IMR-90 (cell line): ENCODE results near the gene MMP3. TPM values are rescaled to one million over a fixed set of nuclear protein-coding genes. Genes with fewer than 3 reads are reported as not detected.

Experiments
- ATAC-seq: fragments of 200-7000 bp; cut with Tn5 transposase; 2 replicates; pipeline ENCODE4 v1.9.1; 2020; ENCODE audit warnings: low read depth, mild to moderate bottlenecking, moderate library complexity
- BruUV-seq: library from RNA; stranded (reverse); fragments of 400-500 nt; replicated peaks from 2 replicates; lab custom pipeline; 2021; lab: Mats Ljungman, UMichigan
- CTCF ChIA-PET: fragments of 300-600 bp; formaldehyde crosslinking; extraction: SDS; loops from one replicate; lab custom pipeline; 2021; ENCODE audit warnings: antibody characterized with exemption; lab: Yijun Ruan, JAX
- POLR2A ChIA-PET: fragments of 300-600 bp; sonication (Branson Sonifier 250); formaldehyde crosslinking; loops from one replicate; lab custom pipeline; 2022; ENCODE audit warnings: antibody characterized with exemption; ENCODE audit not compliant: unreplicated experiment; lab: Charles Lee
- DNase-seq: peaks from one replicate; pipeline ENCODE4 v3.0.0; 2013
- H2AFZ ChIP-seq: replicated peaks from 2 replicates; pipeline ENCODE3; 2013; ENCODE audit warnings: low read length, mild to moderate bottlenecking; ENCODE audit not compliant: poor library complexity
- H2AK5ac ChIP-seq: 2 replicates; pipeline ENCODE4 v1.6.1; 2013; ENCODE audit warnings: low read depth, low read length, inconsistent platforms
- H2AK9ac ChIP-seq: replicated peaks from 2 replicates; pipeline ENCODE3; 2013; ENCODE audit warnings: mild to moderate bottlenecking, low read depth, low read length, moderate library complexity; ENCODE audit not compliant: poor library complexity
- H2BK120ac ChIP-seq: 2 replicates; pipeline ENCODE4 v1.6.1; 2013; ENCODE audit warnings: low read depth, low read length, inconsistent platforms
- H2BK15ac ChIP-seq: 3 replicates; pipeline ENCODE4 v1.6.1; 2013; ENCODE audit warnings: low read depth, low read length, inconsistent platforms
- H2BK20ac ChIP-seq: 2 replicates; pipeline ENCODE4 v1.6.1; 2013; ENCODE audit warnings: low read depth, mild to moderate bottlenecking, inconsistent platforms, low read length, moderate library complexity
- H2BK5ac ChIP-seq: 2 replicates; pipeline ENCODE4 v1.6.1; 2013; ENCODE audit warnings: mild to moderate bottlenecking, low read depth, low read length, inconsistent platforms; ENCODE audit not compliant: poor library complexity, severe bottlenecking
- H3K14ac ChIP-seq: replicated peaks from 2 replicates; pipeline ENCODE4 v1.6.1; 2013; ENCODE audit warnings: low read depth, low read length, inconsistent platforms
- H3K18ac ChIP-seq: 2 replicates; pipeline ENCODE4 v1.6.1; 2013; ENCODE audit warnings: low read depth, low read length, control low read depth
- H3K23ac ChIP-seq: 2 replicates; pipeline ENCODE4 v1.6.1; 2013; ENCODE audit warnings: low read depth, low read length, inconsistent platforms
- H3K27ac ChIP-seq: 2 replicates; pipeline ENCODE4 v1.5.1; 2013; ENCODE audit warnings: mild to moderate bottlenecking, control low read depth, low read length; ENCODE audit not compliant: insufficient read depth
- H3K27me3 ChIP-seq: 2 replicates; pipeline ENCODE4 v1.6.1; 2013; ENCODE audit warnings: low read length; ENCODE audit not compliant: control insufficient read depth, insufficient read depth
- H3K36me3 ChIP-seq: 2 replicates; pipeline ENCODE4 v1.6.1; 2013; ENCODE audit warnings: low read length, mixed read lengths; ENCODE audit not compliant: control insufficient read depth, insufficient read depth
- H3K4ac ChIP-seq: 2 replicates; pipeline ENCODE4 v1.6.1; 2013; ENCODE audit warnings: low read depth, low read length, inconsistent platforms
- H3K4me1 ChIP-seq: 2 replicates; pipeline ENCODE4 v1.6.1; 2013; ENCODE audit warnings: low read length, mixed read lengths; ENCODE audit not compliant: control insufficient read depth, insufficient read depth
- H3K4me2 ChIP-seq: 2 replicates; pipeline ENCODE4 v1.6.1; 2013; ENCODE audit warnings: low read depth, mild to moderate bottlenecking, control low read depth, low read length, moderate library complexity
- H3K4me3 ChIP-seq: 2 replicates; pipeline ENCODE4 v1.5.1; 2013; ENCODE audit warnings: low read depth, mild to moderate bottlenecking, control low read depth, low read length, moderate library complexity; ENCODE audit not compliant: insufficient read depth
- H3K56ac ChIP-seq: 2 replicates; pipeline ENCODE4 v1.6.1; 2013; ENCODE audit warnings: low read length, inconsistent platforms; ENCODE audit not compliant: insufficient read depth; ENCODE audit errors: extremely low read depth
- H3K79me1 ChIP-seq, 2 experiments: 2 replicates each; pipeline ENCODE4 v1.6.1; 2013; ENCODE audit warnings: low read length in 2 of 2, inconsistent platforms in 1 of 2, low read depth in 1 of 2
- H3K9ac ChIP-seq: 2 replicates; pipeline ENCODE4 v1.6.1; 2013; ENCODE audit warnings: low read depth, low read length, control low read depth
- H3K9me1 ChIP-seq: 2 replicates; pipeline ENCODE4 v1.6.1; 2013; ENCODE audit warnings: low read length, inconsistent platforms; ENCODE audit not compliant: insufficient read depth
- H3K9me3 ChIP-seq: 2 replicates; pipeline ENCODE4 v1.6.1; 2013; ENCODE audit warnings: low read length; ENCODE audit not compliant: control insufficient read depth, insufficient read depth
- H4K20me1 ChIP-seq: 2 replicates; pipeline ENCODE4 v1.6.1; 2013; ENCODE audit warnings: low read length, inconsistent platforms; ENCODE audit not compliant: insufficient read depth
- H4K5ac ChIP-seq: 2 replicates; pipeline ENCODE4 v1.6.1; 2013; ENCODE audit warnings: mild to moderate bottlenecking, low read depth, low read length, control low read depth
- H4K8ac ChIP-seq, 2 experiments: 2 replicates each; pipeline ENCODE4 v1.6.1; 2013; ENCODE audit warnings: low read depth in 2 of 2, low read length in 2 of 2, control low read depth in 1 of 2, inconsistent platforms in 1 of 2
- H4K91ac ChIP-seq: 2 replicates; pipeline ENCODE4 v1.6.1; 2013; ENCODE audit warnings: low read depth, low read length, inconsistent platforms; ENCODE audit not compliant: insufficient read depth
- BHLHE40 ChIP-seq: fragments of 150-350 bp; IDR thresholded peaks from 2 replicates; pipeline ENCODE4 v1.6.1; 2016; ENCODE audit warnings: mild to moderate bottlenecking, low read depth, low read length
- CEBPB ChIP-seq: IDR thresholded peaks from 2 replicates; pipeline ENCODE4 v1.6.1; 2012; ENCODE audit warnings: low read depth, low read length, improper control_type of control experiment
- CHD1 ChIP-seq: IDR thresholded peaks from 2 replicates; pipeline ENCODE4 v1.6.1; 2012; ENCODE audit warnings: low read depth, low read length, improper control_type of control experiment
- FOS ChIP-seq: fragments of 150-350 bp; IDR thresholded peaks from 2 replicates; pipeline ENCODE4 v1.6.1; 2016; ENCODE audit warnings: low read depth, low read length
- MAFK ChIP-seq: IDR thresholded peaks from 2 replicates; pipeline ENCODE4 v1.6.1; 2012; ENCODE audit warnings: low read depth, low read length, improper control_type of control experiment
- MAZ ChIP-seq: IDR thresholded peaks from 2 replicates; pipeline ENCODE4 v1.6.1; 2012; ENCODE audit warnings: low read depth, mild to moderate bottlenecking, low read length, improper control_type of control experiment, moderate library complexity, borderline replicate concordance
- MXI1 ChIP-seq: IDR thresholded peaks from 2 replicates; pipeline ENCODE4 v1.6.1; 2012; ENCODE audit warnings: low read depth, mild to moderate bottlenecking, low read length, moderate library complexity, borderline replicate concordance
- NFE2L2 ChIP-seq: fragments of 150-350 bp; IDR thresholded peaks from 2 replicates; pipeline ENCODE4 v1.6.1; 2016; ENCODE audit warnings: low read depth, mild to moderate bottlenecking, low read length
- POLR2A ChIP-seq: IDR thresholded peaks from 2 replicates; pipeline ENCODE4 v1.6.1; 2012; ENCODE audit warnings: mild to moderate bottlenecking, low read depth, low read length
- RCOR1 ChIP-seq: IDR thresholded peaks from 2 replicates; pipeline ENCODE4 v1.6.1; 2012; ENCODE audit warnings: mild to moderate bottlenecking, low read length, improper control_type of control experiment; ENCODE audit not compliant: insufficient replicate concordance
- RFX5 ChIP-seq: IDR thresholded peaks from 2 replicates; pipeline ENCODE4 v1.8.0; 2012; ENCODE audit warnings: low read depth, mild to moderate bottlenecking, low read length, moderate library complexity
- SMC3 ChIP-seq: fragments of 150-350 bp; IDR thresholded peaks from 2 replicates; pipeline ENCODE4 v1.6.1; 2016; ENCODE audit warnings: low read depth, mild to moderate bottlenecking, antibody characterized with exemption, low read length, moderate library complexity
- USF2 ChIP-seq: fragments of 150-350 bp; IDR thresholded peaks from 2 replicates; pipeline ENCODE4 v1.6.1; 2017; ENCODE audit warnings: mild to moderate bottlenecking, antibody characterized with exemption, low read length, low read depth
- WGBS, 2 experiments: methylation state at CpG; one replicate each; pipeline versions ENCODE4 v1.1.5 to v1.1.7; 2013; ENCODE audit warnings: missing lambda C conversion rate in 2 of 2; ENCODE audit not compliant: insufficient read length in 1 of 2; ENCODE audit errors: extremely low coverage in 2 of 2; 5-methylcytosine and 5-hydroxymethylcytosine counted together
- dilution Hi-C: fragments of 300-500 bp; cut with HindIII; formaldehyde crosslinking; loops from one replicate; pipeline ENCODE4 v1.14.3; 2018; ENCODE audit warnings: low sequenced_read_pairs; ENCODE audit not compliant: unreplicated experiment
- in situ Hi-C: fragments of 300-500 bp; cut with MboI; formaldehyde crosslinking; loops from 3 replicates; pipeline ENCODE4 v1.14.3; 2019; ENCODE audit warnings: low sequenced_read_pairs, inconsistent platforms, mixed read lengths
- intact Hi-C: fragments of 100-400 bp; cut with micrococcal nuclease; formaldehyde crosslinking; loops from 2 replicates; pipeline ENCODE4 v1.10.0; 2022
- polyA plus RNA-seq, 3 experiments: library from polyadenylated mRNA; depleted of rRNA; stranded (reverse); fragments of >200 nt; gene quantifications; 2 replicates each; pipeline ENCODE4 v1.2.3, GENCODE V29; 2012; ENCODE audit warnings: low replicate concordance in 1 of 3
- total RNA-seq: library from RNA; depleted of rRNA; stranded (reverse); fragments of >200 nt; gene quantifications from 2 replicates; pipeline ENCODE4 v1.2.3, GENCODE V29; 2012

Gene MMP3
- total and polyA plus RNA-seq, 2 of the 4 experiments (the other 2 are of a cell fraction) = under 0.01 to 0.39 TPM

- ChIA-PET POLR2A (no interaction called here), CTCF (interaction anchor here (1.0 kb wide), 1 partner anchor 219 kb away, joined by 3 read pairs; no protein-coding TSS in a partner anchor)
- no TSS peak for BruUV-seq
- H3K18ac ChIP-seq = no peak overlapping the region
- H2AK9ac ChIP-seq = no peak overlapping the region
- 83% methylated on average over 4 of the region's 8 CpGs; no CpG with 5 or more reads in 1 of the 2 experiments for WGBS, 2 experiments
- TF ChIP-seq NFE2L2 = no peak
- no peak for TF ChIP-seq FOS
- TF ChIP-seq MAZ = no peak
- TF ChIP-seq CHD1 = no peak
- TF ChIP-seq USF2 = no peak
- no peak for TF ChIP-seq CEBPB
- TF ChIP-seq RFX5 = no peak
- no peak for TF ChIP-seq RCOR1
- TF ChIP-seq POLR2A = no peak
- no peak for TF ChIP-seq BHLHE40
- TF ChIP-seq SMC3 = no peak
- TF ChIP-seq MAFK = no peak
- no peak for TF ChIP-seq MXI1
- H3K9ac ChIP-seq = no peak overlapping the region
- no peak overlapping the region for H2AK5ac ChIP-seq
- H2BK20ac ChIP-seq = no peak overlapping the region
- no peak overlapping the region for H4K91ac ChIP-seq
- no peaks in the 10 kb centered on the region for H3K9me1 ChIP-seq
- H4K8ac ChIP-seq = no peak overlapping the region
- H3K9me3 ChIP-seq = no peaks in the 10 kb centered on the region
- no peaks in the 10 kb centered on the region for H3K79me1 ChIP-seq
- no peak overlapping the region for H3K27ac ChIP-seq
- intact Hi-C loops = no loop called here
- no peak overlapping the region for H3K4me2 ChIP-seq
- no peak overlapping the region for H4K5ac ChIP-seq
- H3K27me3 ChIP-seq = no peaks in the 10 kb centered on the region
- no peaks in the 10 kb centered on the region for H3K4me1 ChIP-seq
- ATAC-seq (no peak), DNase-seq (peak; percentile 27)
- H3K14ac ChIP-seq = no peak overlapping the region
- no peak overlapping the region for H3K4me3 ChIP-seq
- H2BK15ac ChIP-seq = no peak overlapping the region
- no peak overlapping the region for H2AFZ ChIP-seq
- H2BK5ac ChIP-seq = no peak overlapping the region
- H2BK120ac ChIP-seq = no peak overlapping the region
- dilution Hi-C loops = no loop called here
- no peaks in the 10 kb centered on the region for H3K36me3 ChIP-seq
- H3K56ac ChIP-seq = no peak overlapping the region
- H4K20me1 ChIP-seq = no peaks in the 10 kb centered on the region
- no peak overlapping the region for H3K23ac ChIP-seq
- in situ Hi-C loops = no loop called here
- no peak overlapping the region for H3K4ac ChIP-seq
Measured at GRCh38 chr11:102788334-102788995, 54.9 kb downstream of the MMP3 start.
